ENCODE measurements around the gene CDC42BPG.

The CDC42BPG gene

GRCh38 chr11:64805481-64805880 lies 39.0 kb downstream of the CDC42BPG start:
- no peak for DNase-seq (ENCODE audit: low read depth)

GRCh38 chr11:64804346-64805210 lies 39.9 kb downstream of the CDC42BPG start:
- DNase-seq (ENCODE audit: low read depth), result no peak

DNA sequence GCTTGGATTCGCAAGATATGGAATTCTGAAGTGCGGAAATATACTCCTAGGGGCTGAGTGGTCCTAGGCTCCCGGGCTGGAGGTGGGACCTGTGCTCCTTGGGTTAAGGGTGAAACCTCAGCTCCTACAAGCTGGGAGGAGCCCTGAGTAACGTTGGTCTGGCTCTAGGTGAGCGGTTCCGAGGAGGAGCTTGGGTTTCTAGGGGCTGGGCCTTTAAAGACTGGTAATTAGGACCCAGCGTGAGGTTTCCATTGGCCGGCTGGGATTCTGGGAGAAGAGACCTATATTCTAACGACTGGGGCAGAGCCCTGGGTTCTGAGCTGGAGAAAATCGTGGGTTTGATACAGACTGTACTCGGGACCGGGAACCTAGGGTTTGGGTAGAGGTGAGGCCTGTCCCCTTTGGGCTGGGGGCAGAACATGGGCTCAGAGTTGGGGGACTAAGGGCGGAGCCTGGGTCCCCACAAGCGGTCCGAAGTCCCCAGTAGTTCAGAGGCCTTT lies 40.6 kb downstream of the CDC42BPG start:
- no peak for DNase-seq (ENCODE audit: low read depth)

DNA sequence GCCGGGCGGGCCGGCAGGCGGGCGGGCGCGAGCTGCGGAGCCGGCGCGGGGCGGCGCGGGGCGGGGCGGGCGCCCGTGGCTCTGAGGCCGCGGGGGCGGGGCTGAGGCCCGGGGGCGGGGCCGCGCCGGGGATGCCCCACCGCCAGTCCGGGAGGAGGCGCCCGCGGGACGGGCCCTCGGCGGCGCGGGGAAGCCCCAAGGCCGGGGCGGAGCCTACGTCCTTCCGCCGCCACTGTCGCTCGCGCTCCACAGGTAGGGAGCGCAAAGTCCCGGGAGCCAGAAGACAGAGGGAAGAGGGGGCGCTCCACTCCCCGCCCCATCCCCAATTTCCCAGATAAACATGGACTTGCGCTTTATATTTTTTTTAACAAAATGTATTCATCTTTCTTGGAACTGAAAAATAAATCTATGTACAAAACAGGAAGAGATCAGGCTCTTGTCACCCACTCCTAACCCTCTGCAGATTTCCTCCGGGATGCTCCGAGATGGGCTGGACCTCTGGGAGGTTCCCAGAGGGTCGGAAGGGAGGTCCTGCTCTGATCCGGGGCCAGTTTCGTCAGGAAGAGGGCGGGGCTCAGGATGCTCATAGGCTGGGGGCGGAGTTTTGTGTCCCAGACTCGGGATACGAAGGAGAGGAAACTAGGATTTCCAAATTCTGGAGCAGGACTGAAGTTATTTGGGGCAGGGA lies 41.2 kb downstream of the CDC42BPG start, which contains the start of gene MAP4K2:
Gene MAP4K2 (minus strand): TSS at position 57 of the 688 bp plus-strand sequence. CDS start 65 bp downstream, outside the sequence.
- DNase-seq (ENCODE audit: low read depth), result peak; percentile 47

DNA sequence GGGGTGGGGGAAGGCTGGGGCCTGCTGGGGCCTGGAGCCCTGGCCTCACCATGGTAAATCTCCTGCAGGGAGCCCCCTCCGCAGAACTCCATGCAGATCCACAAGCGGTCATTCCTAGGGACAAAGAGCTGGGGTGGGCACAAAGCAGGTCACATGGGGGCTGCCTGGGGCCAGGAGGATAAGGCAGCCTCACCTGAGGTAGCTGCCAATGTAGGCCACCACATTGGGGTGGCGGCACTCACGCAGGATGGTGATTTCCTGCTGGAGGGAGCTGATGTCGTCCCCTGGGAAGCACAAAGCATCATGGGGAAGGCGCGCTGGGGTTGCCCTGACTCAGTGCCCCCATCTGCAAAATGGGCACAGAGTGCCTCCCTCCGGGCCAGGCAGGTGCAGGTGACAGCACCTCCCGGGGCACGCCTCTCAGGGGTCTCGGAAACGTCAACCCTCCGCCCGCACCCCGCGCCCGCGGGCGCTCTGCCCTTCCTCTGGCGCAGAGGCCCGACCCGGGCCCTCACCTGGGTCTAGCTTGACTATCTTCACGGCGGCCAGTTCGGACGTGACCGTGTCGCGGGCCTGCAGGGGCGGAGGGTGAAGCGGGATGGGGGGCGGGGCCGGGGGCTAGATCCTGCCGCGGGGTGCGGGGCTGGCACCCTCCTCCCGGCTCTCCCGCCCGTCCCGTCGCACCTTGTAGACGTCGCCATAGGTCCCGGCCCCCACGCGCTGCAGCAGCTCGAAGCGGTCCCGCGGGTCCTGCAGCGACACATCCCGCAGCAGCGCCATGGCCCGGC lies 41.9 kb downstream of the CDC42BPG start:
- no peak for DNase-seq (ENCODE audit: low read depth)

DNA sequence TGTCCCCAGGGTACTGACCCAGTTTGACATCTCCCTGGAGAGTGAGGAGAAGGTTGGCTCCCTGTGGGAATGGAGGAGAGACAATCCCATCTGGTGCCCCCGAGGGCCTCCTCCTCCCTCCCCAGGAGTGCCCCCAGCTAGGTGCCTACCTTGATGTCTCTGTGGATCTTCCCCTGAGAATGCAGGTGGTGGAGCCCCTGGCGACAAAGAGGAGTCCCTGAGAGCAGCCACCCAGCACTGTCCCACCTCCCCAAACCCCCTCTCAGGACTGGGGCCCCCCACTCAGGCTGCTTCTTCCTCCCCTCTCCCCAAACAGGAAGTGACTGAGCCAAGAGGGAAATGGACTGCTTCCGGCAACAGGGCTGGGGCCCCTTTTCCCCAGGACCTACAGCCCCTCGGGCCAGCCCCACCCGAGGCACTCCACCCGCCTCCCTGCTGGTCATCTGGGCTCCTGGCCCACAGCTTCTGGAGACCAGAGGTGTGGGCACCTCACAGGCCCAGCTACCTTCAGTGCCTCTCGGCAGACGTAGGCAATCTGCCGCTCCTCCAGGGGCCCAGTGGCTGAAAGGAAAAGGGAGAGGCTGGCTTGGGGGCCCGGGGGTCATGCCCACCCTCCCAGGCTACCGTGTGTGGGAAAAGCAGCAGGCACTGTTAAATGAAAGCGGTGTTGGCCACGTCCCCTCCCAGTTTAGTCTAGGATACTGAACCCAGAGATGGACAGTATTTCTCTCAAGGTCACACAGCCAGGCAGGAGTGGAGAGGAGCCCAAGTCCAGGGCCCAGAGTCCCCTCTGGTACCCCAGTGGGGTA lies 42.7 kb downstream of the CDC42BPG start:
- DNase-seq (ENCODE audit: low read depth), result no peak

GRCh38 chr11:64801158-64801464 lies 43.3 kb downstream of the CDC42BPG start:
- no peak for DNase-seq (ENCODE audit: low read depth)

- DNase-seq (ENCODE audit: low read depth), result no peak
Observed at GRCh38 chr11:64800303-64801157, 43.9 kb downstream of the CDC42BPG start.

DNA sequence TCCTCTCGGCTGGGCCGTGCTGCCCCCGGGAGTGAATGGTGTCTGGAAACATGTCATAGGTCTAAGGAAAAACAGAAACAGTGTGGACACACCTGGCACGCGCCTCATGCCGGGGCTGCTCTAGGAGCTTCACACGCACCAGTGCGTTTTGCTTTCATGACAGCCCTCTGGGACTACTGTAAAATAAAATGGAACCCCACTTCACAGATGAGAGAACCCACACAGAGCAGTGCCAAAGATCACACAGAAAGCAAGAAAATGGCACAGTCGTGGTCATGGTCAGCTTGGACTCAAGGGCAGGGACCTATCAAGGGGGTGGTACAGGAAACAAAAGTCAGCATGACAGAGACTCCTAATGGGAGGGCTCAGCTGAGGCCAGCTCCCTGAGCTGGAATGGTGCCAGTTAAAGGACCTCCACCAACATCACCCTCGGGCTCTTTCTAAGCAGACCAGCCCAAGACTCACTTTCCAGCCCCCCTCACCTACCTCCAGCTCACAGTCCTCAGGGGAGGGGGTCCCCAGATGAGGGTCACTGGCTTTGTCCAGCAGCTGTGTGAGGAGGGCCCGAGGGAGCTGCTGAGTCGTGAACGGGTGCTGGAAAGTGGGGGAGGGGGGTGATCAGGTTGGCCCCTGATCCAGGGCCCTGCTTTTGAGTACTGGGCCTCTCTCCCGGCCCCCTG lies 44.7 kb downstream of the CDC42BPG start:
- DNase-seq (ENCODE audit: low read depth), result no peak

- no peak for DNase-seq (ENCODE audit: low read depth)
Observed at GRCh38 chr11:64799256-64799622, 45.2 kb downstream of the CDC42BPG start.

DNA sequence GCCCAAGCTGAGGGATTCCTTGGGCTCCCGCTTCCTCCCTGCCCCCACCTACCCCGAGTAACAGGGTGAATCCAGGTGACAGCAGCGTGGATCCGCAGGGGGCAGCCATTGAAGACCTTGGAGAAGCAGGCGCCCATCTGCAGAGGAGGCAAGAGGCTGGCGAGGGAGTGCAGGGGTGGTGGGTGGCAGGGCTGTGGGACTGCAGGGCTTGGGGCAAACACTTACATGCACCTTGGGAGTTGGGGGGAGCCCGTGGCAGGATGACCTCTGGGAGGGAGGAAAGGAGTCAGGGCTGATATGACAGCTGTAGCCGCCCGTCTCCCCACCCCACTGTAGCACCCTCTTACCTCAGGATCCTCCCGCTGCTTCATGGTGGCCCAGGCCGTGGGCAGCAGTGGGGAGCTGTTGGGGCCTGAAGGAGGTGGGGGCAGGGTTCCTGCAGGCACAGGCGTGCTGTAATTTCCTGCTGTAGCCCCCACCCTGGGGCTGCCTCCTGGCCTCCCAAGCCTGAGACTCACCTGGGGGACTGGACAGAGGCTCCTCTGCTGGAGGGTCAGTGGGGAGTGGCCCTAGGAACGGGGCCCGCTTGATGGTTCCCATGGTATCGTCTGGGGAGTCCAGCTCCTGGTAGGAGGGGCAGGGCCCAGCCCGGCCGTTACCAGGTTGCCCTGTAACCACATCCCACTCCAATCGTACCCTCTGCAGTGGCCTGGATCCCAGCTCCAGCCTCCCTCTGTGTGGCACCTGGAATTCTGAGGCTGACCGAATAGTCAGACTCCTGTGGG lies 47.5 kb downstream of the CDC42BPG start:
- no peak for DNase-seq (ENCODE audit: low read depth)

DNA sequence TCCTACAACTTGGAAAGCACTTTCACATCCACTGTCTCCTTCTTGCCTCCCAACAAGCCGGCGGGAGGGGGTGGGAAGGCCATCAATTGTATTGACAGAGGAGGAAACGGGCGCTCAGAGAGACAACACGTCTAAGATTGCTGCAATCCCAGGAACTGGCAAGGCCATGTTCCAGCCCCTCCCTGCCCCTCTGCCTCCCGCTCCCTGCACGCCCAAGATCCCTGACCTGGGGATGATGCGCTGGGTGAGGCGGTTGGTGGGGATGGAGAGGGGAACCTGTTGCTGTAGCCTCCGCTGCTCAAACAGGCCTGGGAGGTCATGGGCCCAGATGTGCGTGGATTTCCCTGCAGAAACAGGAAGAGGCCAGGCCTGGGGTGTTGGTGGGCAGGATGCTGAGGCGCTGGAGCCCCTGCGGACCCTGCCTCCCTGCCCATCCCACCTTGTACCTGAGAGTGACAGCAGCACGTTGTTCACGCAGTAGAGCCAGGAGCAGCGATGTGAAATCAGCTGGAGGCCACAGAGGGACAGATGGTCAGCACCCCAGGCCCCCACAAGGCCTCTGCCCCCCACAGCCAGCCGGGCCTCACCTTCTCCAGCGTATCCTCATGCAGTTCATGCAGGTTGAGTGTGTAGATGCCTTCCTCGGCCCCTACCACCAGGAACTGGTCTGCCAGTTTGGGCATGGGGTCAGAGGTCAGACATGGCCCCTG lies 48.3 kb downstream of the CDC42BPG start:
- DNase-seq (ENCODE audit: low read depth), result no peak

GRCh38 chr11:64794526-64794925 lies 49.9 kb downstream of the CDC42BPG start:
- no peak for DNase-seq (ENCODE audit: low read depth)

DNA sequence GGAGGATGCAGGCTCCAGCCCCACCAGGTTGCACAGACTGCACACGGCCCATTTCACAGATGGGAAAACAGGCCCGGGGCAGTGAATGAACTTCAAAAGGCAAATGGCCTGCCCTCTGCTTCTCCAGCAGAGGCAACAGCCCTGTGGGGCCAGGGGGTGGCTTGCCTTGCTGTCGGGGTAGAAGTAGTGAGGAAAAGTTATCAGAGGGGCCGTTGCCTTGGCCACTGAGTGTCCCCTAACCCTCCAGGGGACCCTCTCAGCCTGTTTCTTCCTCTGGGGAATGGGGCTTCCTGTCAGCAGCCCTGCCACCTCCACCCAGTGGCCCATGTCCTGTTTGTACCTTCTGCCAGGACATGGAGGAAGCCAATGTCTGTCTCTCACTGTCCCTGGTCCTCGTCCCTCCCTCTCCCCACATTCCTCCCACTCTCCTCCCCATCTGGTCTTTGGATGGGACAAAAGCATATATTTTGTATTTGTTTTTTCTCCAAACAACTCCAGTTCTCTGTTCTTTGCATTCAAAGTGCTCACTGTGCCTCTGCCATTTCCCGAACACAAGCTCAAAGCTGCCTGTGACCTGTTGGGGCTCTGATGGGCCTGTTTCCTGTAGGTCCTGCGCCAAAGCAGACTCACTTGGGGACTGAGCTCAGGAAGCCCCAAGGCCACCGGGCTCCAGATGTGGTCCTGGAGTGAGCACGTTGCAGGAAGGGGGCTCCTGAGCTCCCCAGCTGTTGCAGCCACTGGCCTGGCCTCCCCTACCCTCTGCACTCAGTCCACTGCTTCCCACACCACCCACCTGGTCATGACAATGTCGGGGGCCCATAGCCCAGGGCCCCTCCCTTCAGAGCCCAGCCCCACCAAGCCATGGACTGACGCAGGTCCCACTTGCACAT lies 50.9 kb downstream of the CDC42BPG start:
- no peak for DNase-seq (ENCODE audit: low read depth)

GRCh38 chr11:64792482-64792881 lies 52.0 kb downstream of the CDC42BPG start:
- DNase-seq (ENCODE audit: low read depth), result no peak

- DNase-seq (ENCODE audit: low read depth), result no peak
Observed at GRCh38 chr11:64791781-64792291, 52.6 kb downstream of the CDC42BPG start.

Data from stimulated activated CD8-positive, alpha-beta memory T cell treated with anti-CD3 and anti-CD28 coated beads, Interleukin-7, amount 100 ng/mL, for 24 hours (primary cell).